Fibroblast of skin of abdomen (primary cell): Measurements from ENCODE around the gene ZYG11A.
A peak's percentile ranks its signal among the peaks of the same experiment; 100 is the strongest.

ENCODE experiments used
- DNase-seq: peaks from one replicate; pipeline ENCODE4 v3.0.0-alpha.2; 2013

The ZYG11A gene

DNA sequence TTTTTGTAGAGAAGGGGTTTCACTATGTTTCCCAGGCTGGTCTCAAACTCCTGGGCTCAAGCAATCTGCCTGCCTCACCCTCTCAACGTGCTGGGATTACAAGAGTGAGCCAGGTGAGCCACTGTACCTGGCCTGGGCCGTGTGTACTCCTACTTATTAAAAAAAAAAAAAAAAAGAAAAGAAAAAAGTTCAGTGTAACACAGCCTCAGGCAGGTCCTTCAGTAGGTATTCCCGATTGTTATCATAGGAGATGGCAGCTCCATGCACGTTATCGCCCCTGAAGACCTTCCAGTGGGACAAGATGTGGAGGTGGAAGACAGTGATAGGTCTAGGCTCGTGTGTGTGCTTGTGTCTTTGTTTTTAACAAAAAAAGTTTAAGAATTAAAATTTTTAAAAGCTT, 75.6 kb downstream of the ZYG11A start:
- DNase-seq: no peak

DNA sequence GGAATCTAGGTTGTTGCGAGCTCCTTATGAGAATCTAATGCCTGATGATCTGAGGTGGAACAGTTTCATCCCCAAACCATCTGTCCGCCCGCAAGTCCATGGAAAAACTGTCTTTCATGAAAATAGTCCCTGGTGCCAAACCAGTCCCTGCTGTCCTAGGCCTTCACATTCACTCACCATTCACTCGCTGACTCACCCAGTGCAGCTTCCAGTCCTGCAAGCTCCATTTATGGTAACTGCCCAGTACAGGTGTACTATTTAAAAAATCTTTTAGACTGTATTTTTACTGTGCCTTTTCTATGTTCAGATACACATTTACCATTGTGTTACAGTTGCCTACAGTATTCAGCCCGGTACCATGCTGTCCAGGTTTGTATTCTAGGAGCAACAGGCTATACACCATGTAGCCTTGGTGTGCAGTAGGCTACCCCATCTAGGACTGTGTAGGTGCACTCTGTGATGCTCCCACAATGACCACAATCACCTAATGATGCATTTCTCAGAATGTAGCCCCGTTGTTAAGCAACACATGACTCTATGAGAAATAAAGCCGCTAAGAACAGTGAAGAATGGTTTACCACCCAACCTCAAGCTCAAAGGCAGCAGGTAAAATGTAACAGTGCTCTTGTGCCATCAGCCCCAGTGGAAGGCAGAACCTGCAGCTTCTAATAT, 76.6 kb downstream of the ZYG11A start:
- DNase-seq: no peak

DNA sequence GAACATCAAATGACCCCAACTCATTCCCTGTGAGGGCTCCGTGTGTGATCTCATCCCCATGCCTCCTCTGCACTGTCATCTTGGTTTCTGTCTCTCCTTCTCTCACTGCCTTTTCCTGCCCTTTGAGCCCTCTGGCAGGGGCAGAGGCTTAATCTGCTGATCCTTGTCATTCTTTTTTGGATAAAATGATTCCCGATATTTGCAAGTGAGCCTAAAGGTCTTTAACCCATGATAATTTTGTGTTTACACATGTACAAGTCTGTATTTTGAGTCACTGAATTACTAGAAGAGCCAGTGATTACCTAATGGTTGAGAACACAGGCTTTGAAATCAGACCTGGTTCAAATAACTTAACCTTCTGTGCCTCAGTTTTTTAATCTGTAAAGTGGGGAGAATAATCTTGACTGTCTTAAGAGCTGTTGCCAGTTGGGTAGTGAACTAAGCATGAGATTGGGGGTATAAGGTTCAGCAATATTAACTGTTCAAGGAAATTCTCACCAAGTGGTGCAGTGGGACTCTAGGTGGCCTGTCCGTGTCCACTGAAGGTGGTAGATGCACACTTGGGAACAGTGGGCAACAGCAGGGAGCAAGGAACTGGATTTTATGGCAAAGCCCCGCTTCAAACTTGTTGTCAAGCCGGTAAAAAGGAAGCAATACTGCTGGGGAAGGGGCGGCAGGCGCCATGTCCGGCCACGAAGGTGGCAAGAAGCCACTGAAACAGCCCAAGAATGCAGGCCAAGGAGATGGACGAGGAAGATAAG, 77.3 kb downstream of the ZYG11A start:
- DNase-seq: no peak

DNA sequence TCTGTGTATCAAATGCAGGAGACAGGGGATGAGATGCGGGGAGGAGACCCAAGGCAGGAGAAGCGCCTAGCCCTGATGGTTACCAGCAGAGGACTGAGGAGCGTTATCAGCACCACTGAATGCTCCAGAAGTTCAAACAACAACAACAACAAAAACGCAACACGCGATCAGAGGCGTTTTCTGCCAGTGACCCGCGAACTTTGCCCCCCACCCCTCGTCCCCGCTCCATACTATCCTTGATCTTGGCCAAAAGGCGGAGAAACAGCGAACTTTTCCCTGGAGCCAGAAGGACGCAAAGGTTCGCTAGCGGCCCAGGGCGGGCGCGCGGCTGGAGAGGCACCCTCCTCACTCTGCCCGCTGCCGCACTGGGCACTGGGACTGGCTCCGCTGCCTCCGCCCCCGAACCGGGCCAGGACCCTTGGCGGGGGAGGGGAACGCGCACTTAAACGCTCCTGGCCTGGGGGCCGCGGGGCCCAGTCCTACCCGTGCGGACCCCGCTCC, 78.3 kb downstream of the ZYG11A start:
- no peak for DNase-seq

DNA sequence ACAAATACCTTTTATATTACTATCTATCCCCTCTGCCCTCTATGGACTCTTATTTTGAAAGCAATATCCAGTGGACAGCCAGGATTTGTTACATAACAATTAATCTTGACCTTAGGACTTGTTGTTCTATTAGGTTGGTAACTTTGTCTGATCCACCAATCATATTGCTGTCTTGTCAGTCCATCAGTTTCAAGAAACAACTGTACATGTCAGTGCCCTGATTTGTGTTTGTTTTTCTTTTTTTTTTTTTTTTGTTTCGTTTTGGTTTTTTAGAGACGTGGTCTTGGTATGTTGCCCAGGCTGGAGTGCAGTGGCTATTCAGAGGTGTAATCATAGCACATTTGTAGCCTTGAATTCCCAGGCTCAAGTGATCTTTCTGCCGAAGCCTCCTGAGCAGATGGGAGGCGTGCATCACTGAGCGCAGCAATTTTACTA, 83.0 kb downstream of the ZYG11A start:
- DNase-seq: no peak

DNA sequence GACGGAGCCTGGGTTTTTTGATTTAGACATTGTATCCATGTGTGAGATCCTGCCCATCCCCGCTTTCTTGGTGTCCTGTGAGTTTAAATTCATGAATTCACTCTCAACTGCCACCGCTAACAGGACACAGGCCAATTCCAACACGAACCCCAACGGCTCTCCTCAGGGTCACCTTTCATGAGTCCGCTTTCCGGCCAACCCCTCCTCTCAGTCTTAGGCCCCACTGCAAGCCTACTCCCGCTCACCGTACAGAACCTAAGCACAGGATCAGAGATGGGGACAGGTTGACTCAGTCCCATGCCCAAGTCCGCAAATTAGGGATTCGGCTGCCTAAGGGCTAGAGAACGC, 84.3 kb downstream of the ZYG11A start:
- DNase-seq: no peak

DNA sequence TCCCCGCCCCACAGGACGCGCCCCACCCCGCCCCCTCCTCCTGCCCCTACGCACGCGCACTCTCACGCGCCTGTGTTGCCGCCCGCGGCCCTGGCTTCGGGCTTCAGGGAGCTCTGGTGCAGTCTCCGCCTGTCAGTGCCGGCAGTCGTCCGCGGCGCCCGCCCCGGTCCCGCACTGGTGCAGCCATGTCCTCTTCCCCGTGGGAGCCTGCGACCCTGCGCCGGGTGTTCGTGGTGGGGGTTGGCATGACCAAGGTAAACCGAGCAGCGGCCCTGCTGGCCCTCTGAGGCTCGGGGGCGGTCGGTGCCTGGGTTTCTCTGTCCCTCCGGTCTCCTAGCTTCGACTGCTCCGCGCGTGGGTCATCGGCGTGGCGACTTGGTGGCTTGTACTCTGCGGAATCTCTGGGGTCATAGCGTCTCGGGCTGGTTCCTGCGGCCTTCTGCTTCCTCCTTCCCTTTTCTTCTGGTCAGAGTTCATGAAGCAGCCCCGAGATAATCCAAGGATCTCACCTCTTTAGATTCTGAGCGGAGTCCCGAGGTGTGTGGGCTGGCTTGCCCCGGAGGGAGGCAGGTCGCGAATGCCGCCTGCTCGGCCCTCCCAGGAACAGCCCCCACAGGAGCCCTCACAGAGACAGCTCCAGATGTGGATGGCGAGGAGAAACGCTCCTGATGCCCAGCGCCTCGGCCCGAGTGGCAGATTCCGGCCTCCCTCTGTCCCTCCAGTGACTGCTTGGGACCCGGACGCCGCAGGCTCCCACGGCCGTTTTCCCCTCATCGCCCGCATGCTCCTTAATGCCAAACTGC, 84.9 kb downstream of the ZYG11A start, which contains the start of gene SCP2:
Gene SCP2 (plus strand): TSS at position 65 of the 803 bp plus-strand sequence. CDS start 121 bp downstream, at position 186.
- DNase-seq: peak; percentile 69

DNA sequence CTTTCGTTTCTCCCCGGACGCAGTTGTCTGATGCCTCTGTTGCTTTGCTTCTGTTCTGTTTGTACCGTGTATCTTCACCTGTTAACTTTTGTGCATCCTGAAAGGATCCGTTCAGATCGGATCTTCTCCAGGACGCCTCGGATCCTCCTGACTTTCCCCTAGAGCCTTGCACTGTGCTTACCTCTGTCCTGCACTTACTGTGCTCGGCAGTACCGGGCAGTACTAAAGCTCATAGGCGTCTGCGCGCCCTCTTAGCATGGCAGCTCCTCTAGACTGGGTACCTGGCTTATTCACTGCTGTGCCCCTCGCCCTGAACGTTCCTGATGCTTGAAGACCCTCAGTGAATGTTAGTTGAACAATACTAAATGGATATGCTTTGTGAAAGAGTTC, 85.5 kb downstream of the ZYG11A start:
- no peak for DNase-seq

DNA sequence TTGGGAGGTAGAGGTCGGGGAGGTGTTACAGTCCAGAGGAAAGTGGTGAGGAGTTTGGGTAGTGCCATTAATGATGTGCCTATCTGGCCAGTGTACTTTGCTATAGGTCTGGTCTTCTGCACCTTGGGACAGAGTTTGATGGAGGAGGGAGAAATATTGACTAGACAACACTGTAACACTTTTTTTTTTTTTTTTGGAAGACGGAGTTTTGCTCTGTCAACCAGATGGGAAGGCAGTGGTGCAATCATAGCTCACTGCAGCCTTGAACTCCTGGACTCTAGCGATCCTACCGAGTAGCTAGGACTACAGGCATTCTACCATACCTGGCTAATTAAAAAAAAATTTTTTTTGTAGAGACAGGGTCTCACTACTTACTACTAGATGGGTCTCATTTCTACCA, 86.5 kb downstream of the ZYG11A start:
- DNase-seq: no peak

DNA sequence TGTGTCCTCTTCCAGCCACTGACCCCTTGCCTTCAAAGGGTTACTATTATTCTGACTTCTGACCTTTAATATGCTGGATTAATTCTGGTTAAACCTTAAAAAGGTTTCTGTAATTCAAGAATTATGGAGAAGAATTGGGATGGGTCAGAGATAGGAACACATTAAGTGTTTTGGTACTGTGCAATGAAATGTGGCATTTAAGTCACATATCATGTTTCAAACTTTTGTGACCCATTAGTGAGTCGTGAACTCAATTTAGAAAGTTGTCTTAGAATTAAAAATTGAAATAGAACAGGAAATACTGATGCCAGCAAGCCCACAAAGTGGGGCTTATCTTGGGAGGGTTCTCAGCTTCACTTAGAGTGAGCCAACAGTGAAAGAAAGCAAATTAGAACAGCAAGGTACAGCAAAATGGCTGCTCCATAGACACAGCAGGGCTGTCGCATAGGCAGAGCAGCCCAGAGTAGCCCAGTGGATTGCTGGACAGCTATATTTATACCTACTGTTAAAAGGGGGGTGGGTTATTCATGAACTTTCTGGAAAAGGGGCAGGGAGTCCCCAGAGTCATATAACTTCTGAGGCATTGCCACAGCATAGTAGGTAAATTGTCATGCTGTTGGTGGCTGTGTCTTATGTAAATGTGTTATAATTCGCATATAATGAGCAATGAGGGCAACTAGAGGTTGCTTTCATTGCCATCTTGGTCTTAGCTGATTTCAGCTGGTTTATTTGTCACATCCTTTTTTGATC, 95.0 kb downstream of the ZYG11A start:
- no peak for DNase-seq

DNA sequence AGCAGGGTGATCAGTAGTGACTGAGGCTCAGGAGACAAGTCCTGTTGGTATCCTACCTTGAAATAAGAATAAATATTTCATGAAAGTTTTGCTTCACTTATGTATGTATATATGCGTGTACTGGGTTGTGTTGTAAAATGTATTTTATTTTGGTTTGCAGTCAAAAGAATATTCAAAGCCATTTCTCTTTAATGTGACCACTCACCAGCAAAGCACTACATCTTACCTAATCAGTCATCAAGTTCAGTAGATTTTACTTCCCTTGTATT, 95.6 kb downstream of the ZYG11A start:
- DNase-seq: no peak

DNA sequence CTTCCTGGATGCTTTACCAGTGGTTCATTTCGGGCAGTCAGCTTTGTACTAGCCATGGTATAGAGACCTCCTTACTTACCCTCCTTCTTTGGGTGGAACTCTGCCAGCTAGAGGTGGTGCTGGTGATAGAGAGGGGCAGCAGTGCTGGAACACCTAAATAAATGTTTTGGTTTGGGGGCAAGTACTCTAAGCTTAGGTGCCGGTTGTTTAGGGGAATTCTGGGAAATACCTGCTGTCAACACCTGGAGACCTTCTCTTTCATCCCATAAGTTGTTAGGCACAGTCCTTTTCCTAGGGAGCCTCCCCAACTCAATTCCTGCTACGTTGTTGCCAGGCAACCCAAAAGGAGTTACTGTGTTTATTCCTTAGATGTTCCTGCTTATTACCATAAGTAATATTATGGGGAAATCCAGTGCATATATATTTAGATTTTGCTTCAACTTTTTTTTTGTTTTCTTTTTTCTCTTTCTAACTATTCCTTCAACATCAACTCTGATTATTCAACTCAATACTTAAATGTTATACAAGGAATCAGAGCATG, 101.4 kb downstream of the ZYG11A start:
- no peak for DNase-seq

DNA sequence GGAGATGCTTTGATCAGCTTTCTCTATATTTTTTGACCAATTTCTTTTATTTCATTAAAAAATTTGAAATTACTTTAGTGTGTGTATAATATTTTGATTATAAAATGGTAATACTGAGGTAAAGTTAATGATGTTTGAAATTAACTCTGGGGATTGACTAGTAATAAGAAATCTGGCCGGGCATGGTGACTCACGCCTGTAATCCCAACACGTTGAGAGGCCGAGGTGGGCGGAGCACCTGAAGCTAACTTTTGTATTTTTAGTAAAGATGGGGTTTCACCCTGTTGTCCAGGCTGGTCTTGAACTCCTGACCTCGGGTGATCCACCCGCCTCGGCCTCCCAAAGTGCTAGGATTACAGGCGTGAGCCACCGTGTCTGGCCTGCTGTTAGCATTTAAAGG, 102.0 kb downstream of the ZYG11A start:
- no peak for DNase-seq
